GM21526 (cell line): ENCODE data around the gene ANP32B.
"Not testable (repeated sequence)": the region's sequence is repeated elsewhere in the genome, so short reads cannot be mapped to it uniquely, and the experiment has no call there.

Experiments used
- ATAC-seq: cut with Tn5 transposase; IDR thresholded peaks from one replicate; pipeline ENCODE4 v1.9.1; 2021; ENCODE audit warnings: moderate library complexity; ENCODE audit not compliant: unreplicated experiment, low FRiP score

The ANP32B gene

DNA sequence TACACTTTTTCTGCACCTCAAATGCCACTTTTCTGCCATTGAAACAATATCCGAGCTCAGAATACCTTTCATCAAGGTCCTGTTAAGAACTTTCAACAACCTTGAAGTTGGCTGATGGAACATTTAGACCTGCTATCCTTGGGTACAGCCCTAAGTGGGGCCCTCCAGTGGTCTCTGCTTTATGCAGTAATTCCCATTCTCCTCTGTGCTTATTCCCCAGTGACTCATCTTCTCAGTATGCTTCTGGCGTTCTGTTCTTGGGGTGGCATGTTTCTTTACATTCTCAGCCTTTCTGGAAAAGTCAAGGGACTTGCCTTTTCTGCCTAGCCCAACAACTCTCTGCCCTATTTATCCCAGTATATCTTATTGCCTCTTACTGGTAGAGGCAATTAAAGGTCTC is 7.1 kb downstream of the ANP32B start:
- no peak for ATAC-seq

GRCh38 chr9:97991818-97992217 is 8.7 kb downstream of the ANP32B start:
- ATAC-seq, result no peak

DNA sequence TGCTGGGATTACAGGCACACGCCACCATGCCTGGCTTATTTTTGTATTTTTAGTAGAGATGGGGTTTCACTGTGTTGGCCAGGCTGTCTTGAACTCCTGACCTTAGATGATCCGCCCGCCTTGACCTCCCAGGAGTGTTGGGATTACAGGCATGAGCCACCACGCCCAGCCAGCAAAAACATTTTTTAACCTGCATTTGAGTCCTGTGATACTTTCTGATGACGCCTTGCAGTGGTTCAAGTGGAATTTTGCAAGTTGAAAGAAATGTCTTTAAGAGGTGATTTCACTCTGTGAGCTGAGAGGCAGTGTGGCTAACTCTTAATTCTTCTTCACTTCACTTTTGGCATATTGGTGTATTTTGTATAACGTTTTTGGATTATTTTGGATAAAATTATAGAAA is 9.1 kb downstream of the ANP32B start:
- no peak for ATAC-seq

DNA sequence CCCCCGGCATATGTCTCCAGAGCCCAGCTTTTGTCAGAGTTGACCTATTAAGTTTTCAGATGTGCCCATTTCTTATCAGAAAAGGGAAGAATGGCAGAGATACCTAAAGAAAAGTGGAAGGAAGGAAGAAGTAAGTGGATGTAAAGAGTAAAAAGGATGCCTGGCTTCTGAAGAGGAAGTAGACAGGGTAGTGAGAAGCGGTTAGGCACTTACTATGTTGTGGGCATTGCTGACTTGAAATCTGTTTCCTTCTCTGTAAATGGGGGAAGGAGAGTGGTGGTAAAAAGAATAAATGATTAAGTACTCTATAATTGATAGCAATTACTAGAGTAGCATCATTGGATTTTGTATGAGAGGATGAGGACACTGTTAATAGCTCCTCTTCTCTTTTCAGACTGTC is 9.9 kb downstream of the ANP32B start:
- ATAC-seq, result no peak

GRCh38 chr9:97994703-97995102 is 11.6 kb downstream of the ANP32B start:
- ATAC-seq, result no peak

- not testable (repeated sequence) for ATAC-seq
These were observed 13.5 kb downstream of the ANP32B start for GRCh38 chr9:97996676-97997075.

- no peak for ATAC-seq
These were observed 14.5 kb downstream of the ANP32B start for GRCh38 chr9:97997330-97998276.

DNA sequence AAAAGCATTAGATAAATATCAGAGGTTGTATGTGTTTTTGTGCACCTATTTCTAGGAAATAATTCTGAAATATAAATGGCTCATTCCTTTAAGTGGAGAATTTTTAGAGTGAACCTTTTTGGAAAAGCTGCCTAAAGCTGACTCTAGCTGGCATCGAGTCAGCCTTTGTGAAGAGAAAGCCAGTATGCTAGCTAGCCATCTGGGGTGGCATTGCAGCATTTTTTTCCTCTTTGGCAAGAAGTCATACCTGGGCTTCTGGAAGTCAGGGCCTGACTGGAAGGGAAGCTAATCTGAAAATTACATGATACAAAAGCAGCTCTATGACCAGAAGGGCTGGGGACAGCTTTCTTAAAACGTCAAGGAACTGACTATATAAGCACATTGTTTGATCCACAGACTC is 19.7 kb downstream of the ANP32B start:
- no peak for ATAC-seq

DNA sequence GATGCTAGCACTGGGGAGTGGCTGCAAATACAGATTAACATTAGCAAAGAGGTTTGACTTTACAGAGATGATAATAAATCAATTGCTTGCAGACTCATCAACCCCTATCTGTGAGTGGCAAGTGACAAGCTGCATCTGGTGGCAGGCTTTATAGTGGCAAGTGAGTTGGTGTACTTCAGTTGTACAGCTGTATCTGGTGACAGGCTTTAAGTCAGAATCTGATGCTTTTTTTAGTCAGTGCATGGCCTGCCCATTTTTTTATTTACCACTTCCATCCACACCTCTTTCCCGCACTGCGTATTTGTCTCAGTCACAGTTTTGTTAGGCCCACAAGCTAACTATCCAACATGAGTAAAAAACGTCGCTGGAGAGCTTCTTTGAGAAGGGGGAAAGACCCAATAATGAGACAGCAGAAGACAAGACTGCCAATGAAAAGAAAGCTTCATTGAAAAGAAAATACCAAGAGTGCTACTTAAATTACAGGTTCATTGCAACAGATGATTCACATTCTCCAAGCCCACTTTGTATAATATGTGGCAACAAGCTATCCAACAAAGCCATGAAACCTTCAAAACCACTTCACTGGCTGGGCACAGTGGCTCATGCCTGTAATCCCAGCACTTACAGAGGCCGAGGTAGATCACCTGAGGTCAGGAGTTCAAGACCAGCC is 23.1 kb downstream of the ANP32B start:
- ATAC-seq, result no peak

- ATAC-seq, result no peak
These were observed 24.2 kb downstream of the ANP32B start for GRCh38 chr9:98007251-98007928.

DNA sequence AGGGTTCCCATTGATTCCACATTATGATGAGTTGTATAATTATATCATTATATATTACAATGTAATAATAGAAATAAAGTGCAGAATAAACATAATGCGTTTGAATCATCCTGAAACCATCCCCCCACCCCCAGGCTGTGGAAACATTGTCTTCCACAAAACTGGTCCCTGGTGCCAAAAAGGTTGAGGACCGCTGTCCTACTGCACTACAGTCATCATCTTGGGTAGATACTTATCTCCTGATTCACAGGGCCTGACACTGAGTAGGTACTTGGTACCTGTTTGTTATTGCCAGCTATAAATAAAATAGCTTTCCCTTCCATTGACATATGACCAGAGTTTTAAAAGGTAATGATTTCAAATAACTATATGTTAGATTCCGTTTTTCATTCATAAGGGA is 25.6 kb downstream of the ANP32B start:
- ATAC-seq, result no peak

- no peak for ATAC-seq
These were observed 26.3 kb downstream of the ANP32B start for GRCh38 chr9:98009437-98009836.

DNA sequence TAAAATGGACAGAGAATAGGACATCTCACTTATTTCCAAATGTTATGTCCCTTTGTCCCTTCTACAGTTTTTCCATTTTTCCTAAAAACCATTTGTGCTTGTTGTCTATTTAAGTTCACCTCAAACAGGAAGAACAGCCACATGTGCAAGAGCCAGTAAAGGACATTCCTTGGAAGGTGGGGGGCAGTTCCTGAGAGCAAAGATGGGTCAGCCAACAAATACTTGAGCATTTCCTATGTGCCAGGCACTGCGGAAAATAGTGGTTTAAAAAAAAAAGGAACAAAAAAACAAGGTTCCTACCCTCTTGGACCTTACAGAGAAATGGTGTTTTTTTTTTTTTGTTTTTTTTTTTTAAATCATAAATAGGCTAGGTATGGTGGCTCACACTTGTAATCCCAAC is 26.8 kb downstream of the ANP32B start:
- ATAC-seq, result no peak

DNA sequence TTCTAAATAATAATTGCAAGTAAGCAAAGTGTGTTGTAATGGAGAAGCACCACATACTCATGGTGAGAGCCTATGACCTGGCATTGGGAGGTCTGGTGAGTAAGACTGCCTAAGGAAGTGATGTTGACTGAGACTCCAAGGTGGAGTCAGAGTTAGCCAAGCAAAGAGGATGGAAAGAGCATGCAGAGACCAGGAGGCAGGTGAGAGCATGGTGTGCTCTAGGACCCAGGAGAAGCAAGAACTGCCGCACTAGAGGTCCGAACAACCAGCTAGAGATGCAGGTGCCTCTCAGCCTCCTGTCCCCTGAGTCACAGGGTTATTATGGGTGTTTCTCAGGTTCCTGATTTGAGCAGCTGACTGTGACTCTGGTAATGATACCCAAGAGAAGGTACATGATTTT is 27.3 kb downstream of the ANP32B start:
- ATAC-seq, result peak; percentile 77

DNA sequence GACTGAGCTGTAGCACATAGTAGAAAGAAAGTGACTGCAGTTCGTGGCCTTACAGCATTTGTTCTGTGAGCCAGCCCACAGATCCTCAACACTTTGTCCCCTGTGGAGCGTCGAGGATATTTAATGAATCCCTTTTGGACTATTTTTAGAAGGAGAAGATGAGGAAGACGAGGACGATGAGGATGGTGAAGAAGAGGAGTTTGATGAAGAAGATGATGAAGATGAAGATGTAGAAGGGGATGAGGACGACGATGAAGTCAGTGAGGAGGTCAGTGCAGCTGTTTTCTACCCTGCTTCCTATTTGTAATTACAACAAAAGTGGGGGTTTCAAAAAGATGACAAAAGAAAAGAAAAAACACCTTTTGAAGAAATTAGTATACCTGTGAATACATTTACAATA is 28.0 kb downstream of the ANP32B start:
- no peak for ATAC-seq

- no peak for ATAC-seq
These were observed 33.1 kb downstream of the ANP32B start for GRCh38 chr9:98016137-98016680.

DNA sequence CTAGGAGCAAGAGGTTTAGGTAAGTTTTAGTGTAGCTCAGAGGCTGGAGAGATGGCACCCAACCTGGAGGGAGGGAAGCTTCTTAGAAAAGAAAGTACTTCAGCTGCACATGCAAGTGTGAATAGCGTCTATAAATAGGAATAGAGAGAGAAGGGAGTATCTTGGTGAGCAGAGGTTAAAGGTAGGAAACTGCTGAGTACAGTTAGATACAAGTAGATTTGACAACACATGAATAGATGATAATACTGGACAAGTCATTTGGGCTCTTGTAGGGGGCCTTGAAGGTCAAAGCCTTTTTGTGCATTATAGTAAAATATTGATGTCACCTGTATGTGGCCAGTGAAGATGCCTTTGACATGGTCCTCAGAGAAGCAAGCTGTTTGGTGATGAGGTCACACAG is 34.2 kb downstream of the ANP32B start:
- no peak for ATAC-seq

DNA sequence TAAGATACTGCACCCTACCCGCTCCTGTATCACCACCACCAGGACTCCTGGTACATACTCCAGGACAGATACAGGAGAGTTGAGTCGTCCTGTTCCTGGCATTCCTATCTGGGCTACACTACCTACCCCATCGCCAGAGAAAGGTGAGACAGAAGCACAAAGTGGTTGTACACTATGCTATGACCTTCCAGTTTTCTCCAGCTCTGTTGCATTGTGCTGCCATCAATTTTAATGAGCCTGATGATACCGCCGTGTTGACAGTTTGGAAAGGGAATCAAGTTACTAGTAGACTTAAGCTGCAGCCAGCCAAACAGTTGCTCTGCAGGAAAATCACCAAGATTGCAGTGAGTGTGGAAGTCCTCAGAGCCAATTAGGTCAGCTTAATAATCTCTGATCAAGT is 35.2 kb downstream of the ANP32B start:
- ATAC-seq, result no peak

DNA sequence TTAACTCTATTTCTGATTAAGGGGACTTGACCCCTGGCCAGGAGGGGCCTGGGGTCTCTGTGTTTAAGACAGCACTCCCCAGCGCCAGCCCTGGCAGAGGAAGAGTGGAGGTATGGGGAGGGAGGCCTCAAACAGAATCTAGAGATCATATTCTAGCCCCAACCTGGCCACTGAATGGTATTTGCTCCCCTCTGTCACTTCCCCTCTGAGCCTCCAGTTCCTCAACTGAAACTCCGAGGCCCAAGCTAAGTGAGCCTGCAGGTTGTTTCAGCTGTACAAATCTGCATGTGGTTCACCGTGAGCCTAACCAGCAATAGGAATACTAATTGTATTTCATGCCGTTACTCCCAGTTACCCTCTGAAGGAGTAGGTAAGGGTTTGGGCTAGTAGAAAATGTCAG is 36.0 kb downstream of the ANP32B start:
- no peak for ATAC-seq

DNA sequence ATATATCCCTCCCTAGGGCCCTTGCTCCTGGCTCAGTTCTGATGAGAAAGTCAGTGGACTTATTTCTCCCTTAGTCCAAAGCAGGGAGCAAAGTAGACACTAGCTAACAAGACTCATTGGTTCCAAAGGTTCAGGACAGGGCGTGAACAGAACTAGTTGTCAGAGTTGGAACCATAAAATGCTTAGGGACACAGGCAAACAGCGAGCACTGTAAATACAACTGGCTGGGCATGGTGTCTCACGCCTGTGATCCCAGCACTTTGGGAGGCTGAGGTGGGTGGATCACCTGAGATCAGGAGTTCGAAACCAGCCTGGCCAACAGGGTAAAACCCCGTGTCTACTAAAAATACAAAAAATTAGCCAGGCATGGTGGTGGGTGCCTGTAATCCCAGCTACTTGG is 36.7 kb downstream of the ANP32B start:
- ATAC-seq, result not testable (repeated sequence)
